Measurements from ENCODE around the gene RETREG3.
"Not testable (repeated sequence)": the region's sequence is repeated elsewhere in the genome, so short reads cannot be mapped to it uniquely, and the experiment has no call there.

The RETREG3 gene

DNA sequence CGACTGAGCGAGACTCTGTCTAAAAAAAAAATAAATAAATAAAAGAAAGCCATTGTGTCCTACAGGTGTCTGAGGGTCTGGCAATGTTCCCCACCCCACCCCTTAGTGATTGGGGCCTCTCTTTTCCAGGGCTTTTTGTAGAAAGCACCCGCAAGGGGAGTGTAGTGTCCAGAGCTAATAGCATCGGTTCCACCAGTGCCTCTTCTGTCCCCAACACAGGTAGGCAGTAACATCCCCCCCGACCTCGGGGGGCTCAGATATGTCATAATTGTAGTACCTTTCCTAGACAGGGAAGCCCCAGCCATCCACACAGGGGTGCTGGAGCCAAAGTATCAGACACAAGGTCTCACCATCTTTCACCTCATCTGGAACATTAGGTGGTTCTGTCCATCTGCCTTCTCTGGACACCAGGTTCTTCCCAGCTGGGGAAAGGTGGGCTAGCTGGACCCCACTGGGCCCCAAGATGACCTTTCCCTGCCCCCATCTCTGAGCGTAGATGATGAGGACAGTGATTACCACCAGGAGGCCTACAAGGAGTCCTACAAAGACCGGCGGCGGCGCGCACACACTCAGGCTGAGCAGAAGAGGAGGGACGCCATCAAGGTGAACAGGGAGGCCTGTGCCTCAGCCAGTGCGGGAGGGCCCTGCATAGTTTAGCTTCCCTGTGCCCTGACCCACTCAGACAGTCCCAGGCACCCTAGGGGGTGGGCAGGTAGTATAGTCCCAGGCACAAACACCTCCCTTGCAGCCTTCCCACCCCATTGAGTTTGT, 40.6 kb downstream of the RETREG3 start:
- DNase-seq, result no peak

DNA sequence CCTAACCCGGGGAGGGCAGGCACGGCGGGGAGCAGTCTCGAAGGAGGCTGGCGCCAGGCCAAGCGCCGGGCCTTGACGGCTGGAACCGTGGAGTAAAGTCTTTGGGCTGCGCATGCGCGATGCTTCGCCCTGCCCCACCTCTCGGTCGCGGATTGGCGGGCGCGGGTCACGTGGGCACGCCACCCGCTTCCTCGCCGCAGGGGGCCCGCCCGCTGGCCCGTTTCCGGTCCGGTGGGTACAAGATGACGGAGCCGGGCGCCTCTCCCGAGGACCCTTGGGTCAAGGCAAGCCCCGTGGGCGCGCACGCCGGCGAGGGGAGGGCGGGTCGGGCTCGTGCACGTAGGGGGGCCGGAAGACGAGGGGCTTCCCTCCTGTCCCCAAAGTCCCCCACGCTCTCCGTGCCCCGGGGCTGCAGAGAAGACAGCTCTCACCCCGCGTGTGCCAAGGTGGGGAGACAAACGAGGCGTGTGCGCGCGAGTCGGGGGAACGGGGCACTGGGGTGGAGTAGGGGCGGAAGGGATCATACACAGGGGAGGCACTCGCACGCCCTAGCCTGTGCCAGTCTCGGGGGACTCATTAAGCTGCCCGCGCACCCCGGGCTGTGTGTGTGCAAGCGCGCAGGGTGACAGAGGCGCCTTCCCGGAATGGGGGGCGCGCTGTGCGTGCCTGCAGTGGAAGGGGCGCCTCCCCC, 42.1 kb downstream of the RETREG3 start, which contains the start of gene MLX:
TSS of gene MLX (plus strand) at position 218 of the 691 bp plus-strand sequence. CDS start at position 243, 25 bp downstream.
- peak; percentile 84 to 90 for DNase-seq

DNA sequence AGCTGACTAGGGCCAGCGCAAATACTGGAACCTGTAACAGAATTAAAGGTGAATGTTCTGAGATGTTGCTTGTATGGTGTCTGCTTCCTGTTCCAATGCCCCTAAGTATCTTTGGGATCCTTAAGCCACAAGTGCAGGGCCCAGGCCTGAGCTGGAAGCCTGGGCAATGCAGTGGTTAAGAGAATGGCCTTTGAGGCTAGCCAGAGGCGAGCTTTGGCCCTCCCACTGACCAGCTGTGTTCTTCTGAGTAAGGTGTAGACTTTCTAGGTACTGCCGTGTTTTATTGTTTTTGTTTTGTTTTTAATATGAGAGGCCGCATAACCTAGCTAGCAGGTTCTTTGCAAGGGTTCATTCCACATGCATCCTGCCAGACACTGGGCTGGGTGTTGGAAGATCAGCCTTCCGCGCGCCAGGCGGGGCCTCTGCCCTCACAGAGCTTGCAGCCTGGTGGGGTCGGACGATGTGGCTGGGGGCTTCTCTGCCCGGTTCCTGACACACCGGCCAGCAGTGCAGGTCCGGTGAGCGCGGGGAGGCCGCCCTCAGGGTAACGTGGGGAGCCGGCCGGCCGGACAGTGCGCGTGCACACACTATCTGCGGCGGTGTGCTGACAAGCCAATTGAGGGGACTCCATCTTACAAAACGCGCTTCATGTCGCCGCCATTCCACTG, 42.8 kb downstream of the RETREG3 start:
- no peak for DNase-seq

DNA sequence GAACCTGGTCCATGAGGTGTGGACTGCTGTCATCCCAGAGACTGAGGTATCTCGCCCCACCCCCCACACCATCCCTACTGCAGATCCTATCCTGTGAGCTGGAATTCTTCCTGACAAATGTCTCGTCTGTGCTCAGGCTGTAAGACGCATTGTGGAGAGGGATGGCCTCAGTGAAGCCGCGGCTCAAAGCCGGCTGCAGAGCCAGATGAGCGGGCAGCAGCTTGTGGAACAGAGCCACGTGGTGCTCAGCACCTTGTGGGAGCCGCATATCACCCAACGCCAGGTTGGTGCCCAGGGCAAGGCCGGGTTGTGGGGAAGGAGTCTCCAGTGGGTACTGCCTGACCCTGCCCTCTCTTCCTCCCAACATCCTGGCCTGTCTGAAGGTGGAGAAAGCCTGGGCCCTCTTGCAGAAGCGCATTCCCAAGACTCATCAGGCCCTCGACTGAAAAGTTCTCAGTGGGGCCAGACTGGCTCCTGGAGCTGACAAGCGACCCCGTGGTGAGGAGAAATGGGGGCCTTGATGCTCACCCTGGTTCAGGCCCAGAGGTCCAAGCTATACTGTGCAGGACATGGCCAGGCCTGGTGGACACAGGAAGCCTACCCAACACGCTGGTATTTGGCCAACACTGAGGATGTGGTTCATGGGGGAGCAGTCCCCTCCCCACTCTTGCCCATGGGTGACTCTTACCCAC, 43.5 kb downstream of the RETREG3 start:
- DNase-seq, result no peak

DNA sequence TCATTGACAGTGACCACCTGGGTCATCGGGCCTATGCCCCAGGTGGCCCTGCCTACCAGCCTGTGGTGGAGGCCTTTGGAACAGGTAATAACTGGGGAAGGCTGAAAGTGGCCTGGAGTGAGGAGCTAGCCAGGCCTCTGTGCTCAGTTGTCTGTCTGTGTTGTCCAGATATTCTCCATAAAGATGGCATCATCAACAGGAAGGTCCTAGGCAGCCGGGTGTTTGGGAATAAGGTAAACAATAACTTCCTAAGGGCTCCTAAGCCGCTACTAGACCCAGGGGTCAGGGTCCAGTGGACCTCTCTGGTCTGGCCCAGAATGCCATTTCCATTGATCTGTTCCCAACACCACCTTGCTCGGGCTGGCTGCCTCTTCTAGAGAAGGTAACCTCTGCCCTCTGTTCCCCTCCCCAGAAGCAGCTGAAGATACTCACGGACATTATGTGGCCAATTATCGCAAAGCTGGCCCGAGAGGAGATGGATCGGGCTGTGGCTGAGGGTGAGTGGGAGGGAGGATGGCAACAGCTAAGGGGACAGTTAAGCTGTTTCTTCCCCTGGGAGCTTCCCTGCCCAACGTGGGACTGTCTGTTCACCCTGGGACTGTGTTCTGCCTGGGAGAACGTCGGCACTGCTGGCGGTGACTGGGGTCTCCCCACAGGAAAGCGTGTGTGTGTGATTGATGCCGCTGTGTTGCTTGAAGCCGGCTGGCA, 44.2 kb downstream of the RETREG3 start:
- DNase-seq, result no peak

DNA sequence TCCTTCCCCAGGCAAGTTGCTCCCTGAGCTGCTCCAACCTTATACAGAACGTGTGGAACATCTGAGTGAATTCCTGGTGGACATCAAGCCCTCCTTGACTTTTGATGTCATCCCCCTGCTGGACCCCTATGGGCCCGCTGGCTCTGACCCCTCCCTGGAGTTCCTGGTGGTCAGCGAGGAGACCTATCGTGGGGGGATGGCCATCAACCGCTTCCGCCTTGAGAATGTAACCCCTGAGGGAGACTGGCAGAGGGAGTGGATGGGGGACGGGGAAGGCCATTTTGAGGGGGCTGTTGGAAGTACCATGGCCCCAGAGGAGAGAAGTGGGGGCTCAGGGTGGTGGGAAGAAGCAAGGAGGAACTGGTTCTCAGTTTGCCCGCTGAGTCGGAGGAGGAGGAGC, 45.2 kb downstream of the RETREG3 start:
- DNase-seq, result no peak

DNA sequence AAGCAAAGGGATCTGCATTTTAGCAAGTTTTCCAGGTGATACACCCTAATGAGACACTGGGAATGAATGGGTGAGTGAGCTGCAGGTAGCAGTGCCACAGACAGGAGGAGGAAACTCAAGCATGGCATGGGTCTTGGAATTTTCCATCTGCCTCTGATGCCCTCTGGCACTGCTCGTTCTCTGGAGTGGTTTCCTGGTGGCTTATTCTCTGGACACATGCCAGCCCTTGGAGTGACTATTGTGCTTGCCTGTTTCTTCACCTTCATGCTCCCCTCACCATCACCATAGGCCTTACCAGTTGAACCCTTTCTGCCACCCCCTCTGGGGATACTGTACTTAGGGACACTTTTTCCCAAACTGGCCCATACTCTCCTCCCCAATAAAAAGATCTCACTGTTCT, 45.6 kb downstream of the RETREG3 start:
- DNase-seq, result no peak

DNA sequence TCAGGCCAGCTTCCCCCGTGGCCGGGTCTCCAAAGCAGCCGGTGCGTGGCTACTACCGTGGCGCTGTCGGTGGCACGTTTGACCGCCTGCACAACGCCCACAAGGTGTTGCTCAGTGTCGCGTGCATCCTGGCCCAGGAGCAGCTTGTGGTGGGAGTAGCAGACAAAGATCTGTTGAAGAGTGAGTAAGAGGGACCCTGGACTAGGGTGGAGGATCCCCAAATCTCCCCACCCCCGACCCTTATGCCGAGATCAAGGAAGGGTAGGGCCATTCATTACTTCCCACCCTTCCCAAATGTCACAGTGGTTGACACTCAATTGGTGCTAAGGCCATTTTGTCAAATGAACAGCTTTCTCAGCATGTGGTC, 46.0 kb downstream of the RETREG3 start:
- no peak for DNase-seq

DNA sequence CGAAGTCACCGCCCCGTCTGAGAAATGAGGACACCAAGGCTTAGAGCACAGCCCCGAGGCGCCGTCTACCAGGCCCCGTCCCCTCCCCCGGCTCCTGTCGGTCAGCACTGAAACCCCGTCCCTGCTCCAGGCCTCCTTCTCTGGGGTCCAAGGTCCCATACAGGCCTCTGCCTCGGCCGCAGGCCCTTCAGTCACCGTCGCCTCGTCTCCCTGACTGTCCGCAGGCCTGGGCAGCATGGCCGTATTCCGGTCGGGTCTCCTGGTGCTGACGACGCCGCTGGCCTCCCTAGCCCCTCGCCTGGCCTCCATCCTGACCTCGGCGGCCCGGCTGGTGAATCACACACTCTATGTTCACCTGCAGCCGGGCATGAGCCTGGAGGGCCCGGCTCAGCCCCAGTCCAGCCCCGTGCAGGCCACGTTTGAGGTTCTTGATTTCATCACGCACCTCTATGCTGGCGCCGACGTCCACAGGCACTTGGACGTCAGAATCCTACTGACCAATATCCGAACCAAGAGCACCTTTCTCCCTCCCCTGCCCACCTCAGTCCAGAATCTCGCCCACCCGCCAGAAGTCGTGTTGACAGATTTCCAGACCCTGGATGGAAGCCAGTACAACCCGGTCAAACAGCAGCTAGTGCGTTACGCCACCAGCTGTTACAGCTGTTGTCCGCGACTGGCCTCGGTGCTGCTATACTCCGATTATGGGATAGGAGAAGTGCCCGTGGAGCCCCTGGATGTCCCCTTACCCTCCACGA, 46.6 kb downstream of the RETREG3 start:
- no peak for DNase-seq

DNA sequence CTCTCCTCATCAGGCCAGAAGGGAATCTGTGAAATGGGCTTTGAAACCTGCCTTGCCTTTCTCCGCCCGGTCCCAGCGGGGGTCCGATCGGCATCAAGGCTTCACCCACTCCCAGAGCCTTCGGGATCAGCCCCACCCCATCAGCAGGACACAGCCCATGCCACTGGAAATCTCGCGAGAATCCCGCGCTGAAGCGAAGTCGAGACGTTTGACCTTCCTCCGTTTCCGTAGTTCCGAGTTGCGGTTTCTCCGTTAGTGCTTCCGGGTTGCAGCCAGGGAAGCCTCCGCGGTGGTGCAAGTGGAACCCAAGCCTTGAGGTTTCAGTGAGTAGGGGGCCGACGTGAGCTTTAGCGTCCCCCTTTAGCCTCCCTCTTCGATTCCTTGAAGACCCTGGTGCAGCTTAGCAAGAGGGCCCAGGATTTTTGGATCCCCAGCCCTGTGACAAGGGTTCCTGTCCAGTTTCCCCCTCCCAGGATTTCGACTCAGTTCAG, 47.2 kb downstream of the RETREG3 start, which contains the start of gene COASY:
TSS of gene COASY (plus strand) at position 252 of the 491 bp plus-strand sequence. CDS start 475 bp downstream, outside the sequence.
- peak; percentile 84 to 92 for DNase-seq

DNA sequence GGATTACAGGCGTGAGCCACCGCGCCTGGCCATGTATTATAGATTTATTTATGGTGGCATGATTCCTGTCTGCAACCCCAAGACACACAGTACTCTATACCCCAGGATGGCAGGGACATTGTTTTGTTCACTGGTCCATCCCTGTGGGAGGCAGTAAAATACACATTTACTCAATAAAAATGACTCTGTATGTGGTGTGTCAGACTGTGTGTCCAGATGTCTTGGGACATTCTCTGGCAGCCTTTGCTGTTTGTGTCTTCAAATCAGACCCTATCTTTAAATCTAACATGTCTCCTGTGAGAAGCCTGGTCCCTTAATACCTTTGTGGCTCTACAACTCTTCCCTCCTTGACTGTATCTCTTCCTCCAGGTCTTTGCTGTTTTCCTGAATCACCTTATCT, 48.9 kb downstream of the RETREG3 start:
- DNase-seq, result no peak

DNA sequence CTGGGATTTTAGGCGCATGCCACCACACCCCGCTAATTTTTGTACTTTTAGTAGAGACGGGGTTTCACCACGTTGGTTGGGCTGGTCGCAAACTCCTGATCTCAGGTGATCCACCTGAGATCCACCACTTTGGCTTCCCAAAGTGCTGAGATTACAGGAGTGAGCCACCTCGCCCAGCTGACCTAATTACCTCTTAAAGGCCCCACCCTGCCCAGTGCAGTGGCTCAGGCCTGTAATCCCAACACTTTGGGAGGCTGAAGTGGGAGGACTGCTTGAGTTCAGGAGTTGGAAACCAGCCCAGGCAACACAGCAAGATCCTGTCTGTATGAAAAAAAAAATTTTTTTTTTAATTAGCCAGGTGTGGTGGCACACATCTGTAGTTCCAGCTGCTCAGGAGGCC, 50.1 kb downstream of the RETREG3 start:
- no peak for DNase-seq

DNA sequence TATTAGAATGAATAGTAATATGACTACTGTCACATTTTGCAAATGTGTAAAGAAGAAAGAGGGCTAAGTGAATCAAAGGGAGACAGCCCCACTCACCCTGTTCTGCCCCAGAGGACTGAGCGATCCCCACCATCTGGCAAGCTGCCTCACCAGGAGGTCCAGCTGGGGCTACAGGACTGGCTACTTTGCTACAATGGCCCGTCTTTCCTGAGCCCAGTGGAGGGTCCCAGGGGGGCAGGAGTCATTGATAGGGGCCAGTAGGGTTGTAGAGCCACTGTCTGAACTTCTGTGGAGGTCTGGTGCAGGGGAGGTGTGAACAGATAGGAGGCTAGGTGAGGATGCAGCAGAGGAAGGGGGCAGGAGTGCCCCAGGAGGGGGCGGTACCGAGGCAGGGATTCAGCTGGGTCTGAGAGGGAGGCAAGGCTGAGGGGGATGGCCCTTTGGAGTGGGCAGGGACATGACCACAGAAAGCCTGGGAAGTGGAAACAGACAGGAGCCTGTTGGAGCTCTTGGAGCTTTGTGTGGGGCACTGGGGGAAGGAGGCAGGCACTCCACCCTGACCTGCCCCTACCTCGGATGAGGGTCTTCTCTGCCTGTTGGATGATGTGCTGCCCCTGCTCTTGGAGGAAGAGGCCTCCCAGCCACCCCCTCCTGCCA, 53.1 kb downstream of the RETREG3 start:
- not testable (repeated sequence) for DNase-seq

DNA sequence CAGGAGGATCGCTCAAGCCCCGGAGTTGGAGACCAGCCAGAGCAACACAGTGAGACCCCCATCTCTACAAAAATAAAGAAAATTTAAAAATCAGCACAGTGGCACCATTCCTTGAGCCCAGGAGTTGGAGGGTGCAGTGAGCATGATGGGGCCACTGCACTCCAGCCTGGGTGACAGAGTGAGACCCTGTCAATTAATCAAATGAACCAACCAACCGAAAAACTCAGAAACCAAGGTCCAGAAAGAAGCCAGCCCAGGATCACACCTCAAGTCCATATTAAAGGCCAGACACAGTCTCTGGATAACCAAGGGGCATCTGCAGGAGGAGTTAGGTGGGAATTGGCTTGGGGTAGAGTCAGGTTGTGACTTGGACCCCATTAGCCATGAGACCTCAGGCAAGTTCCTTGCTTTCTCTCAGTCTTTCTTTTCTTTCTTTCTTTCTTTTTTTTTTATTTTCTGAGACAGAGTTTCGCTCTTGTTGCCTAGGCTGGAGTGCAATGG, 54.0 kb downstream of the RETREG3 start:
- no peak for DNase-seq

DNA sequence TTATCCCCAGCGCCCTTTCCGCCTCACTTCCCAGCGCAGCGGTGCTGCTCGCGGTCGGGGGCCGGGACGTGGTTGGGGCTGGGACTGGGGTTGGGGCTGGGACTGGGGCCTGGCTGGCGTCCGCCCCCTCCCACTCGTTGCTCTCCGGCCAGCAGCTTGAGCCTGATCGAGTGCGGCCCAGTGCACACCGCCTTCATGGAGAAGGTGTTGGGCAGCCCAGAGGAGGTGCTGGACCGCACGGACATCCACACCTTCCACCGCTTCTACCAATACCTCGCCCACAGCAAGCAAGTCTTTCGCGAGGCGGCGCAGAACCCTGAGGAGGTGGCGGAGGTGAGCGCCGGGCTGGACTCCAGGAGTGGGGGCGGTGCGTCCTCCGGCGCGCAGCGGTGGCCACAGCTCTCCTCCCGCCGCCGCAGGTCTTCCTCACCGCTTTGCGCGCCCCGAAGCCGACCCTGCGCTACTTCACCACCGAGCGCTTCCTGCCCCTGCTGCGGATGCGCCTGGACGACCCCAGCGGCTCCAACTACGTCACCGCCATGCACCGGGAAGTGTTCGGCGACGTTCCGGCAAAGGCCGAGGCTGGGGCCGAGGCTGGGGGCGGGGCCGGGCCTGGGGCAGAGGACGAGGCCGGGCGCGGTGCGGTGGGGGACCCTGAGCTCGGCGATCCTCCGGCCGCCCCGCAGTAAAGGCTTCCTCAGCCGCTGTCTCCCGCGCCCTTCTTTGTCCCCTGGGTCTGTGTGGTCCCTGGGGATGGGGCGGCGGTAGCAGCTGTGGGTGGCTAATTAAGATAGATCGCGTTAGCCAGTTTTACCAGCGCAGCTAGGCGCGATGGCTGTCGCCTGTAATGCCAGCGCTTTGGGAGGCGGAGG, 54.7 kb downstream of the RETREG3 start:
- DNase-seq, result peak; percentile 52 to 78

DNA sequence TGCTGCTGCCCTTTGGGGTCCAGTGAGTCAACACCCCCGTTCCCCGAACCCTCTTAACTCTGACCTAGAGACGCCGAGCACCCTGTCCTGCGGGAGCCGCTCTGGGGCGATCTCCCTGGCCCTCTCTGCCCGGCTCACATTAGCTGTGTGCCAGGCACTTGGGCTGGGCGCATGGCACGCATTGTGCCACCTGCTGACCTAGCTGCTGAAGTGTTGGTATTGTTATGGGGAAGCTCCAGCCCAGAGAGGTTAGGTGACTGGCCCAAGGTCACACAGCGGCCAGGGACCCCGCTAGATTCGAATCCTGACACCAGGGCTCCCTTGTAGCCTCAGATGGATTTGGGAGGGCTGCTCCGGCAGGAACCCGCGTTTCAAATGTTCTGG, 55.3 kb downstream of the RETREG3 start:
- no peak for DNase-seq

DNA sequence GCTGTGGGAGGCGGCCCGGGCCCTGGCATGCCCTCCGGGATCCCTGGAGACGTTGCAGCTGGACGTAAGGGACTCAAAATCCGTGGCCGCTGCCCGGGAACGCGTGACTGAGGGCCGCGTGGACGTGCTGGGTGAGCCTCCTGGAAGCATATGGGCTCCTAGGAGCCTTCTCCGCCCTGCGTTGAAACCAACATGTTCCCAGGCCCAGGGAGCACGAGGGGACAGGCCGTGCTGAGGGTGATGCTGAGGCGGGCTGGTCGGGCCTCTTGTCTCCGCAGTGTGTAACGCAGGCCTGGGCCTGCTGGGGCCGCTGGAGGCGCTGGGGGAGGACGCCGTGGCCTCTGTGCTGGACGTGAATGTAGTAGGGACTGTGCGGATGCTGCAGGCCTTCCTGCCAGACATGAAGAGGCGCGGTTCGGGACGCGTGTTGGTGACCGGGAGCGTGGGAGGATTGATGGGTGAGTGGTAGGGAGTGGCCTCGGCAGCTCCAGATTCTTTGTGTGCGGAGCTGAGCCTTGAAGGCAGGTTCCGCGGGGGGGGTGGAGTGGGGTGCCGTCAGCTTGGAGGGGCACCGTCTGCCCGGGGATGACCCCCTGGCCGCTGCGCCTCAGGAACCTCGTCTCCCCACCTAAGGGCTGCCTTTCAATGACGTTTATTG, 55.9 kb downstream of the RETREG3 start:
- DNase-seq, result no peak

DNA sequence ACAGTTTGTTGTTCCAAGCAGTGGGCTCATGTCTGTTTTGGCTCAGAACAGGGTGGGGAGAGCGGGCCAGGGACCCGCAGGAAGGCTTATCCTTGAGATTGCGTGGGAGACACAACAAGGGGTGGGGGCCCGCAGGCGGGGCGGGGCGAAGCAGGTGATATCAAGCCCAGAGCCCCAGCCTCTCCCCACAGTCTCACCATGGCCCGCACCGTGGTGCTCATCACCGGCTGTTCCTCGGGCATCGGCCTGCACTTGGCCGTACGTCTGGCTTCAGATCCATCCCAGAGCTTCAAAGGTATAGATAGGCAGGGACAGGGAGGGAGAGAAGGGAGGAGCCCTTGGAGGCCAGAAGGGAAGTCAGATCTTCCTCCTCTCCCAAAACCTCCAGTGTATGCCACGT, 56.4 kb downstream of the RETREG3 start, which contains the start of gene HSD17B1:
TSS of gene HSD17B1 (plus strand) at position 188 of the 400 bp plus-strand sequence. CDS start at position 199, 11 bp downstream.
- not testable (repeated sequence) for DNase-seq

Measured in hippocampal formation (tissue), 2 donors.